Measurements from ENCODE around the gene CCDC180. TPM values are rescaled to one million over a fixed set of nuclear protein-coding genes. Genes with fewer than 3 reads are reported as not detected.

Gene CCDC180
- total RNA-seq, 4 donors from 2014 or later, result 0.08 to 5.2 (median 3.4) TPM

DNA sequence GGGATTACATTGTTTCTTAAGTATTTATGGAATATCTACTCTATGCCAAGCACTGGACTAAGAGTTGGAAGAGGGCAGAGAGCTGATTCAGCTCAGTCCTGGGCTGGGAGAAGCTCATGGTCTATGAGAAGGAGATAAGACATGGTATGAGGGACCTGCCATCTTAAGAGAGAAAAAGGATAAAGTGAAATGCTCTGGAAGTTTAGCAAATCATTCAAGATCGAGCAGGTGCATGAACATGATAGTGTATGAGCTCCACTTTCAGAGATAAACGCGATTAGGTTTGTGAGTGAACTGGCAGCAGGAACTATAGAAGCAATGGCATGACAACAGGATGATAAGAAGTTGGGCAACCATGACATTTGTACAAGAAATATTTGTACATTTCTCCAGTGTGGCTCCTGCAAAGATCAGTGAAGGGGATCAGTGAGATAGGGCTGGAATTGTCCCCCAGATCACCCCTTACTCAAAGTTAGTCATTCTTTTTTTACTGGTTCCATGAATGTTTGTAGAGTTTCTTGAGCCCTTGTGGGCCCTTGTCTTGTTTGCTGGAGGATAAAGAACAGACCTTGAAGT is 26.6 kb upstream of the CCDC180 start:
- 93 to 95% methylated on average over 3 of the region's 3 CpGs for WGBS, 2 donors
- no peak for DNase-seq (ENCODE audit: low spot score in 2 of 2)
- TF ChIP-seq POLR2A (IDR thresholded peaks at IDR 0.05), result no peak
- TF ChIP-seq, protein P1, sequence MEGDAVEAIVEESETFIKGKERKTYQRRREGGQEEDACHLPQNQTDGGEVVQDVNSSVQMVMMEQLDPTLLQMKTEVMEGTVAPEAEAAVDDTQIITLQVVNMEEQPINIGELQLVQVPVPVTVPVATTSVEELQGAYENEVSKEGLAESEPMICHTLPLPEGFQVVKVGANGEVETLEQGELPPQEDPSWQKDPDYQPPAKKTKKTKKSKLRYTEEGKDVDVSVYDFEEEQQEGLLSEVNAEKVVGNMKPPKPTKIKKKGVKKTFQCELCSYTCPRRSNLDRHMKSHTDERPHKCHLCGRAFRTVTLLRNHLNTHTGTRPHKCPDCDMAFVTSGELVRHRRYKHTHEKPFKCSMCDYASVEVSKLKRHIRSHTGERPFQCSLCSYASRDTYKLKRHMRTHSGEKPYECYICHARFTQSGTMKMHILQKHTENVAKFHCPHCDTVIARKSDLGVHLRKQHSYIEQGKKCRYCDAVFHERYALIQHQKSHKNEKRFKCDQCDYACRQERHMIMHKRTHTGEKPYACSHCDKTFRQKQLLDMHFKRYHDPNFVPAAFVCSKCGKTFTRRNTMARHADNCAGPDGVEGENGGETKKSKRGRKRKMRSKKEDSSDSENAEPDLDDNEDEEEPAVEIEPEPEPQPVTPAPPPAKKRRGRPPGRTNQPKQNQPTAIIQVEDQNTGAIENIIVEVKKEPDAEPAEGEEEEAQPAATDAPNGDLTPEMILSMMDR (IDR thresholded peaks at IDR 0.05), result no peak
- intact Hi-C loops (cut with DNase I; ENCODE audit: low total_unique reads), result no loop called here
- no peak overlapping the region for H3K4me3 ChIP-seq (ENCODE audit: low read depth, poor library complexity, severe bottlenecking)

DNA sequence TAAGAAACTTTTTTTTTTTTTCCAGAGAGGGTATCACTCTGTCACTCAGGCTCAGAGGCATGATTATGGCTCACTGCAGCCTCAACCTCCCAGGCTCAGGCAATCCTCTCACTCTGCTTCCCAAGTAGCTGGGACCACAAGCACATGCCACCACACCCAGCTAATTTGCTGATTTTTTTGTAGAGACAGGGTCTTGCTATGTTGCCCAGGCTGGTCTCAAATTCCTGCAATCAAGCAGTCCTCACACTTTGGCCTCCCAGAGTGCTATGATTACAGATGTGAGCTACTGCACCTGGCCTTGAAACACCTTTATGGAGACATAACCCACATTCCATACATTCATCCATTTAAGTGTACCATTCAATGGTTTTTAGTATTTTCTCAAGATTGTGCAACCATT is 23.7 kb upstream of the CCDC180 start:
- H3K4me3 ChIP-seq (ENCODE audit: low read depth, poor library complexity, severe bottlenecking), result no peak overlapping the region
- no peak for DNase-seq (ENCODE audit: low spot score in 2 of 2)
- TF ChIP-seq POLR2A (IDR thresholded peaks at IDR 0.05), result no peak
- TF ChIP-seq, protein P1 (IDR thresholded peaks at IDR 0.05), result no peak
- intact Hi-C loops (cut with DNase I; ENCODE audit: low total_unique reads), result no loop called here

DNA sequence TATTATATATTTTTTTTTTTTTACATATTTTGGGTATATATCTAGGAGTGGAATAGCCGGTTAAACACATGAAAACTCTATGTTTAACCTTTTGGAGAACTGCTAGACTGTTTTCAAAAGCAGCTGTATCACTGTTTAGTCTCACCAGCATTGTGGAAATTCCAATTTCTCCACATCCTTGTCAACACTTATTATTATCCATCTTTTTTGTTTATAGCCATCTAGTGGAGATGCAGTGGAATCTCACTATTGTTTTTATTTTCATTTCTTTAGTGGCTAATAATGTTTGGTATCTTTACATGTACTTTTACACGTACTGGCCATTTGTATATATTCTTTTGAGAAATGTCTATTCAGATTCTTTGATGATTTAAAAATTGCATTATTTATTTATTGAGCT is 22.7 kb upstream of the CCDC180 start:
- no peak overlapping the region for H3K4me3 ChIP-seq (ENCODE audit: low read depth, poor library complexity, severe bottlenecking)
- no peak for TF ChIP-seq POLR2A (IDR thresholded peaks at IDR 0.05)
- TF ChIP-seq, protein P1 (IDR thresholded peaks at IDR 0.05), result no peak
- no peak for DNase-seq (ENCODE audit: low spot score in 2 of 2)
- intact Hi-C loops (cut with DNase I; ENCODE audit: low total_unique reads), result no loop called here
- WGBS, 2 donors, result 97% methylated on average over 2 of the region's 2 CpGs

DNA sequence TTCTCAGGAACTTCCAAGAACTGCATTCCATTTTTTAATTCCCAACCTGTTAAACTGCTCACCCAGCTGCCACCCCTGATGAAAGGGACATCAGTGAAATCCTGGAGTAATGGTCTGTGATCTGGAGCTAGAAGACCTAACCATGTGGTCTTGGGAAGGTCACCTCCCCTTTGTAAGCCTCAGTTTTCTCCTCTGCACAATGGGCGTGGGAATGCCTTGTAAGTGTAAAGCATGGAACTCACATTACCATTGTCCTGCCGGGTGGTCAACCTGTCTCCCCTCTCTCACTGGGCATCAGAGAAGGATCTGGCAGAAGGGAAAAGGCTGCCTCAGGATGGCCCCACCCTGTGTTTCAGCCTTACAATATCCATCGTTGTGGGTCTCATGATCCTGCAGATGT is 15.3 kb upstream of the CCDC180 start:
- DNase-seq (ENCODE audit: low spot score in 2 of 2), result no peak
- H3K4me3 ChIP-seq (ENCODE audit: low read depth, poor library complexity, severe bottlenecking), result no peak overlapping the region
- 81 to 93% methylated on average over 3 of the region's 3 CpGs for WGBS, 2 donors
- TF ChIP-seq POLR2A (IDR thresholded peaks at IDR 0.05), result no peak
- TF ChIP-seq, protein P1 (IDR thresholded peaks at IDR 0.05), result no peak
- intact Hi-C loops (cut with DNase I; ENCODE audit: low total_unique reads), result no loop called here

DNA sequence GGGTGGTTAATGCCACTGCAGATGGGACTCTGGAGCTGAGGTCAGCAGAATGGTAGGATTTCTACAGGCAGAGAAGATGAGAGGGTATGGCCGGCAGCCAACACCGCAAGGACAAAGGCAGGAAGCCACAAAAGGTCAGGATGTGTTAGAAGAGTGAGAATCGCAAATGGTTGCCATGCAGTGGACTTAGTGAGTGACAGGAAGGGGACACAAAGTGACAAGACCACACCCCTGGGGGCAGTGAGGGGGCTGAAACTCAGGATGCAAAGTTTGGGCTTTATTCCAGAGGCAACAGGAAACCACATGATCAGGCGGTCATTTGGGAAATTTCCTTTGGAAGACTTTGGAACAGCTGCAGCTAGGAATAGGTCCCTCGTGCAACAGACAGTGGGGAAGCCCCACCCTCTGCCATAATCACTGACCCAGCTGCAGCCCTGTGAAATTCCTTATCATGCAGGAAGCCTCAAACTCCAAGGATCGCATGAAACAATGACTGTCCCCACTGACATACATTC is 14.2 kb upstream of the CCDC180 start:
- H3K4me3 ChIP-seq (ENCODE audit: low read depth, poor library complexity, severe bottlenecking), result no peak overlapping the region
- DNase-seq (ENCODE audit: low spot score in 2 of 2), result peak in 1 of 2 donors; percentile 33
- intact Hi-C loops (cut with DNase I; ENCODE audit: low total_unique reads), result no loop called here
- 56 to 64% methylated on average over 6 of the region's 6 CpGs for WGBS, 2 donors
- TF ChIP-seq POLR2A (IDR thresholded peaks at IDR 0.05), result no peak
- TF ChIP-seq, protein P1 (IDR thresholded peaks at IDR 0.05), result no peak

DNA sequence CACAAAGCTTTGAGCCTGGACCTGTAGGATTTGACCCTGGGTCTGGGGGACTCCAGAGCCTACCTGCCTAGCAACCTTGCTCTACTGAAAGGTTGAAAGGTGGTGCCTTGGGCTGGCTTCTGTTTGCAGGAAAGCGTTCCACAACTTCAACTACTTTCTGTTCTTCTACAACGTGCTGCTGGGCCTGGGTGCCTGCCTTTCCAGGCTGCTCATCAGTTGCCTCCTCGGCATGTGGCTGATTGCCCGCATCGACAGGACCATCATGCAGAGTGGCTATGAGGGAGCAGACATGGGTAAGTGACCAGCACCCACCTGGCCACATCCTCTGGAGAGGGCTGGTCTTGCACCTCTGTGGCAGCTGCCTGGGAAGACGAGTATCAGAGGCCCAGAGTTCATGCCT is 13.6 kb upstream of the CCDC180 start:
- H3K4me3 ChIP-seq (ENCODE audit: low read depth, poor library complexity, severe bottlenecking), result no peak overlapping the region
- 80 to 94% methylated on average over 6 of the region's 6 CpGs for WGBS, 2 donors
- intact Hi-C loops (cut with DNase I; ENCODE audit: low total_unique reads), result no loop called here
- TF ChIP-seq, protein P1 (IDR thresholded peaks at IDR 0.05), result no peak
- no peak for TF ChIP-seq POLR2A (IDR thresholded peaks at IDR 0.05)
- no peak for DNase-seq (ENCODE audit: low spot score in 2 of 2)

Measured in lower leg skin (tissue), 4 donors.